ENCODE results near the gene ETV6.
A peak's percentile ranks its signal among the peaks of the same experiment; 100 is the strongest.

ETV6 gene

DNA sequence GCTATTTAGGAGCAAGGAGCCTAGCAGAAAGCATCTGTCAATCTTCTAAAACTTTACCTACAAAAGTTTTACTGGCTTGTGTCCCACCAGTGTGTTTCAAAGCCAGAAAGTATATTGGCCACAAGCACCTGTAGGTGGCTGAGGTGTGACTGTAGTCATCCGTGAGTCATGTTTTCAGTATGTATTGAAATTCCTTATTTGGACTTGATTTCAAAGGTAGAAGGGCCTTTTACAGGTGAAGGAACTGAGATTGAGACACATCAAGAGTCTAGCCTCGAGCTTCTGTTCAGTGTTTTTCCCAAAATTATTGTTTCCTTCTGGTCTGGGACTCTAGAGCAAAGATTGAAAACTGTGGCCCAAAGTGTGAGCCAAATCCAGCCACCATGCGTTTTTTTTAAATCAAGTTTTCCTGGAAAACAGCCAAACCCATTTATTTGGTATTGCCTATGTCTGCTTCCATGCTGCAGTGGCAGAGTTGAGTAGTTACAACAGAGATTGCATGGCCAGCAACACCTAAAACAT, 226.0 kb downstream of the ETV6 start:
- H3K36me3 ChIP-seq, result peaks cover 24% of the 10 kb centered on the region
- peak overlapping the region; percentile 54 for H3K27ac ChIP-seq
- H3K4me3 ChIP-seq (ENCODE audit: low read depth in 1 of 2, low read length in 1 of 2), result no peak overlapping the region
- H3K4me1 ChIP-seq (ENCODE audit: control insufficient read depth in 1 of 2, insufficient read depth in 1 of 2, low read depth in 1 of 2, low read length in 1 of 2), result peaks cover 24 to 38% of the 10 kb centered on the region in 2 experiments
- TF ChIP-seq CTCF (IDR thresholded peaks at IDR 0.05), result no peak
- no peaks in the 10 kb centered on the region for H3K9me3 ChIP-seq
- no peaks in the 10 kb centered on the region for H3K27me3 ChIP-seq

GRCh38 chr12:11876307-11876706, 226.8 kb downstream of the ETV6 start:
- TF ChIP-seq CTCF (IDR thresholded peaks at IDR 0.05), result no peak
- peak overlapping the region; percentile 54 for H3K27ac ChIP-seq

DNA sequence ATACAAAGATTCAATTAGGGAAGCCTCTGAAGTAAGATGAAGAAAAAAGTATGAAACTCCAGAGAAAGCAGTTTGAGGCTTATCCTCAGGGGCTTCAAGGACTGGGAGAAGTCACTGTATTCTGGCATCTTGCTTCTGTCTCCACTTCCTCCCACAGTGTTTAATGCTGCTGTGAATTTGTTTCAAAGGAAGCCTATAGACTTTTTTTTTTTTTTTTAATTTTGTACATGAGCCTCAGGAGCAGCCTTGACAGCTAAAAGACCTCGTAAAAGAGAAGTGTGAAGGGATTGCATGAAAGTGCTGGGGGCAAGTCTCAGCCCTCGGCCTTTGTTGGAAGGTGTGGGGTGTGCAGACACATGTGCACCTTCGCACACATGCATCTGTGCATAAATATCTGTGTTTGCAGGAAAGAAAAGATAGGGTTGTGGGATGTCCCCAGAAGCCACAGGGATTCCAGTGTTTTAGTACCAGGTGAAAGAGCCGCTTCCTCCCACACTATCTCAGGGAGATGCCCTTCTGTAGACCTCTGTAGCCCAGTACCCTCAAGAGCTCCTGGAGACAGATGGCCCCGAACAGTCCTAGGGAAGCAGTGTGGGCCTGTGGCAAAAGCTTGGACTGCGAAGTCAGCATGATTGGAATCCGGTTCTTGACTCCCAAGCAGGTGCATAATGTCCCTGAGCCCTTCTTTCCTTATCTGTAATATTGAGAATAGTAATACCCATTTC, 227.8 kb downstream of the ETV6 start:
- peaks cover 24 to 48% of the 10 kb centered on the region in 2 experiments for H3K4me1 ChIP-seq (ENCODE audit: control insufficient read depth in 1 of 2, insufficient read depth in 1 of 2, low read depth in 1 of 2, low read length in 1 of 2)
- no peak overlapping the region for H3K27ac ChIP-seq
- no peaks in the 10 kb centered on the region for H3K9me3 ChIP-seq
- TF ChIP-seq CTCF (IDR thresholded peaks at IDR 0.05), result no peak
- peaks cover 8% of the 10 kb centered on the region for H3K36me3 ChIP-seq
- H3K4me3 ChIP-seq (ENCODE audit: low read depth in 1 of 2, low read length in 1 of 2), result no peak overlapping the region
- no peaks in the 10 kb centered on the region for H3K27me3 ChIP-seq

More at GRCh38 chr12:11876307-11876706, 226.8 kb downstream of the ETV6 start:
- Histone ChIP-seq H3K4me3 (ENCODE audit: low read depth in 1 of 2, low read length in 1 of 2) (no peak overlapping the region), H3K27me3 (no peaks in the 10 kb centered on the region), H3K9me3 (no peaks in the 10 kb centered on the region), H3K36me3 (peaks cover 17% of the 10 kb centered on the region), H3K4me1 (ENCODE audit: control insufficient read depth in 1 of 2, insufficient read depth in 1 of 2, low read depth in 1 of 2, low read length in 1 of 2) (peaks cover 24 to 47% of the 10 kb centered on the region in 2 experiments)

DNA sequence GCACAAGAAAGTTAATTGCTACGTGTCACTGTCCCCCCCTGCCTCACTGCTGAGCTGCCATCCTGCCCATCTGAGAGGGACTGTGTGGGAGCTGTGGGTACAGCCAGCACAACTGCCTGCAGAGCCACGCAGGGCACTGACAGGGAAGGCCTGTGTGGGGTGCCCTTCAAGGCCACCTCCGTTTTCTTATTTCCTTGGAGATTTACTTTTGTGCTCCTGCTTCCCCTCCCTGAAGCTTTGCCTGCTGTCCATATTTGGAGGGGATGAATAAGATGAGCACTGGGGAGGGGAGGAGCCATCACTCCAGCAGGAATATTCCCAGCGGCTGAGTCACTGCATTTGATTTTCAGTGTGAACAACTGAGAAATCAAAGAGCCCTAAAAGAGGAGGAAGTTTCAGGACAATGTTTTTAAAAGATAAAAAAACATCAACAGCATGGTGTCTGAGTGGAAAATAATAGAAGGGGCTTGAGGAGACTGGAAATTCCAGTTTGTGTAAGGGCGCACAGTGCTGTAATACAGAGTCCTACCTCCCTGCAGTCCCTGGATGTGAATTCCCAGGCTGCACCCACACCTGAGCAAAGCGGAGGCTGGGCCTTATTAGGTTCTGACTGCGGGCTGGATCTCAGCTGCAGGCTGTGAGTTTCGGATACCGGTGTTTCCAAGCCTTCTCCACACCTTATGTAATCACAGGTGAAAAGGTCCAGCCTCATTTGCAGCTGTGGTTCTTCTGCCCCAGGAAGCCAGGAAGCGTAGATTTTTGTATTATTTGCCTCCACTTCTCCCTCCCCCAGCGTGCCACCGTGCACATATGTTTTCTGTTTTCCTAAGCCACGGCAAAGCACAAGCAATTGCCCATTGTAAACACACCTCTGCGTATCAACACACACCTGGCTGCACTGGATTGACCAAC, 228.7 kb downstream of the ETV6 start:
- Histone ChIP-seq H3K27me3 (no peaks in the 10 kb centered on the region), H3K36me3 (peaks cover under 1% of the 10 kb centered on the region), H3K4me1 (ENCODE audit: control insufficient read depth in 1 of 2, insufficient read depth in 1 of 2, low read depth in 1 of 2, low read length in 1 of 2) (peaks cover 24 to 48% of the 10 kb centered on the region in 2 experiments), H3K9me3 (no peaks in the 10 kb centered on the region), H3K4me3 (ENCODE audit: low read depth in 1 of 2, low read length in 1 of 2) (no peak overlapping the region), H3K27ac (peak overlapping the region; percentile 10)
- TF ChIP-seq CTCF (IDR thresholded peaks at IDR 0.05), result no peak

DNA sequence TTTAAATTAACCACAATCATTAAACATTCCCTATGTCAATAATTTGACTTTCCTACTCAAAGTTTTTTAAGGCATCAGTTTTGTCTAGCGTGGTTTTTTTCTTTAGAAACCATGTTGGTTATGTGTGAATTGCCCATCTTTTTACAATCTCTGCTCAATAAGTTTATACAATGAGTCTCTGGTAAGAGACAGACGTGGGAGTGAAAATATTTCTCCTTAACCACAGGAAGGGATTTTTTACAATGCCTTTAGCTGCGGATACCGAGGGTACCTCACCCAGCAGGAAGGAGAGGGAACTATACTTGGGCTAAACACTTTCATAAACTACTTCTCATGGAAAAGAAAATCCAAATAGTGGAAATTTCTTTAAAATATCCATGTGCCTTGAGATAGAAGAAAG, 229.8 kb downstream of the ETV6 start:
- Histone ChIP-seq H3K27ac (no peak overlapping the region), H3K27me3 (no peaks in the 10 kb centered on the region)
- no peak for TF ChIP-seq CTCF (IDR thresholded peaks at IDR 0.05)

More for the DNA sequence above, 229.8 kb downstream of the ETV6 start:
- peaks cover 3% of the 10 kb centered on the region for H3K36me3 ChIP-seq
- no peaks in the 10 kb centered on the region for H3K9me3 ChIP-seq
- H3K4me3 ChIP-seq (ENCODE audit: low read depth in 1 of 2, low read length in 1 of 2), result no peak overlapping the region
- peaks cover 28 to 49% of the 10 kb centered on the region in 2 experiments for H3K4me1 ChIP-seq (ENCODE audit: control insufficient read depth in 1 of 2, insufficient read depth in 1 of 2, low read depth in 1 of 2, low read length in 1 of 2)
